Neural cell (in vitro differentiated cells): ENCODE measurements around the gene NINL. TPM values are rescaled to one million over a fixed set of nuclear protein-coding genes. Genes with fewer than 3 reads are reported as not detected.

Source experiments
- H2AFZ ChIP-seq: fragments of 200-600, 300-800 bp; sonication (generic), shearing (Covaris generic); 2 replicates; pipeline ENCODE4 v1.6.0; 2014; ENCODE audit warnings: low read depth, mild to moderate bottlenecking, antibody characterized with exemption, low read length, moderate library complexity
- H3F3A ChIP-seq: fragments of 200-600 bp; shearing (Covaris generic); 2 replicates; pipeline ENCODE4 v1.6.1; 2016; ENCODE audit warnings: mild to moderate bottlenecking, moderate library complexity, mixed read lengths, antibody characterized with exemption, low read length; ENCODE audit not compliant: insufficient read depth, poor library complexity, severe bottlenecking
- H3K27ac ChIP-seq: fragments of 200-600, 300-800 bp; sonication (generic), shearing (Covaris generic); 2 replicates; pipeline ENCODE4 v1.5.1; 2014; ENCODE audit warnings: mild to moderate bottlenecking, low read length, moderate library complexity
- H3K27me3 ChIP-seq: fragments of 300-800, 200-600 bp; sonication (generic), shearing (Covaris generic); 2 replicates; pipeline ENCODE4 v1.6.0; 2014; ENCODE audit warnings: mild to moderate bottlenecking, low read depth, low read length, moderate library complexity; ENCODE audit not compliant: insufficient read depth
- H3K36me3 ChIP-seq: fragments of 300-800, 200-600 bp; sonication (generic), shearing (Covaris generic); 2 replicates; pipeline ENCODE4 v1.5.1; 2014; ENCODE audit warnings: mild to moderate bottlenecking, antibody characterized with exemption, low read length, moderate library complexity; ENCODE audit not compliant: insufficient read depth
- H3K4me2 ChIP-seq: fragments of 300-800, 200-600 bp; sonication (generic), shearing (Covaris generic); 2 replicates; pipeline ENCODE4 v1.6.0; 2014; ENCODE audit warnings: mild to moderate bottlenecking, low read length
- H3K4me3 ChIP-seq: fragments of 300-800, 200-600 bp; sonication (generic), shearing (Covaris generic); 2 replicates; pipeline ENCODE4 v1.5.1; 2014; ENCODE audit warnings: mild to moderate bottlenecking, low read length, moderate library complexity
- H3K79me2 ChIP-seq: fragments of 200-600 bp; shearing (Covaris generic); replicated peaks from 2 replicates; pipeline ENCODE4 v1.6.0; 2014; ENCODE audit warnings: mild to moderate bottlenecking, low read length, moderate library complexity; ENCODE audit not compliant: insufficient read depth
- H3K9ac ChIP-seq: fragments of 300-800, 200-600 bp; sonication (generic), shearing (Covaris generic); 2 replicates; pipeline ENCODE4 v1.6.1; 2016; ENCODE audit warnings: mild to moderate bottlenecking, low read length, mixed read lengths
- H3K9me2 ChIP-seq: fragments of 200-600 bp; shearing (Covaris generic); 2 replicates; pipeline ENCODE4 v1.6.1; 2016; ENCODE audit warnings: mild to moderate bottlenecking, low read length, mixed read lengths; ENCODE audit not compliant: insufficient read depth
- H3K9me3 ChIP-seq: fragments of 200-600, 300-800 bp; sonication (generic), shearing (Covaris generic); 2 replicates; pipeline ENCODE4 v1.6.1; 2016; ENCODE audit warnings: mild to moderate bottlenecking, mixed run types, low read length, moderate library complexity, mixed read lengths
- H4K20me1 ChIP-seq: fragments of 200-600 bp; shearing (Covaris generic); 2 replicates; pipeline ENCODE4 v1.6.1; 2016; ENCODE audit warnings: mild to moderate bottlenecking, mixed run types; ENCODE audit not compliant: insufficient read depth
- EP300 ChIP-seq: fragments of 450-650 bp; conservative IDR thresholded peaks from 2 replicates; pipeline ENCODE4 v1.6.1; 2014; ENCODE audit warnings: antibody characterized with exemption, mild to moderate bottlenecking, moderate library complexity; ENCODE audit not compliant: poor library complexity, severe bottlenecking
- EZH2 ChIP-seq: fragments of 200-600, 300-800 bp; shearing (Covaris generic), sonication (generic); IDR thresholded peaks from 2 replicates; pipeline ENCODE4 v1.6.1; 2014; ENCODE audit warnings: antibody characterized with exemption, low read length, borderline replicate concordance, mild to moderate bottlenecking; ENCODE audit not compliant: insufficient read depth, poor library complexity, severe bottlenecking
- MXI1 ChIP-seq: fragments of 450-650 bp; conservative IDR thresholded peaks from 2 replicates; pipeline ENCODE4 v1.6.1; 2014; ENCODE audit warnings: antibody characterized with exemption, mild to moderate bottlenecking; ENCODE audit not compliant: poor library complexity, severe bottlenecking
- POLR2AphosphoS5 ChIP-seq: IDR thresholded peaks from 2 replicates; pipeline ENCODE4 v1.6.1; 2012
- RAD21 ChIP-seq: fragments of 450-650 bp; conservative IDR thresholded peaks from 2 replicates; pipeline ENCODE4 v1.6.1; 2014; ENCODE audit warnings: antibody characterized with exemption, mild to moderate bottlenecking, moderate library complexity
- REST ChIP-seq: IDR thresholded peaks from 2 replicates; pipeline ENCODE4 v1.6.1; 2012; ENCODE audit warnings: borderline replicate concordance
- SMC3 ChIP-seq: fragments of 450-650 bp; conservative IDR thresholded peaks from 2 replicates; pipeline ENCODE4 v1.6.1; 2014; ENCODE audit warnings: antibody characterized with exemption, mild to moderate bottlenecking, moderate library complexity; ENCODE audit not compliant: poor library complexity
- TAF1 ChIP-seq: IDR thresholded peaks from 2 replicates; pipeline ENCODE4 v1.6.1; 2012; ENCODE audit warnings: low read depth
- polyA plus RNA-seq: library from polyadenylated mRNA; depleted of rRNA; stranded (reverse); fragments of >200 nt; gene quantifications from 2 replicates; pipeline ENCODE4 v1.2.3, GENCODE V29; 2014
- TF ChIP-seq, protein P1 (sequence below): fragments of 450-650 bp; IDR thresholded peaks from 2 replicates; pipeline ENCODE4 v1.5.1; 2014; ENCODE audit warnings: antibody characterized with exemption, mild to moderate bottlenecking, moderate library complexity; ENCODE audit not compliant: poor library complexity, severe bottlenecking

NINL gene
- polyA plus RNA-seq, 1 donor from 2014 or later = 49.6 TPM

DNA sequence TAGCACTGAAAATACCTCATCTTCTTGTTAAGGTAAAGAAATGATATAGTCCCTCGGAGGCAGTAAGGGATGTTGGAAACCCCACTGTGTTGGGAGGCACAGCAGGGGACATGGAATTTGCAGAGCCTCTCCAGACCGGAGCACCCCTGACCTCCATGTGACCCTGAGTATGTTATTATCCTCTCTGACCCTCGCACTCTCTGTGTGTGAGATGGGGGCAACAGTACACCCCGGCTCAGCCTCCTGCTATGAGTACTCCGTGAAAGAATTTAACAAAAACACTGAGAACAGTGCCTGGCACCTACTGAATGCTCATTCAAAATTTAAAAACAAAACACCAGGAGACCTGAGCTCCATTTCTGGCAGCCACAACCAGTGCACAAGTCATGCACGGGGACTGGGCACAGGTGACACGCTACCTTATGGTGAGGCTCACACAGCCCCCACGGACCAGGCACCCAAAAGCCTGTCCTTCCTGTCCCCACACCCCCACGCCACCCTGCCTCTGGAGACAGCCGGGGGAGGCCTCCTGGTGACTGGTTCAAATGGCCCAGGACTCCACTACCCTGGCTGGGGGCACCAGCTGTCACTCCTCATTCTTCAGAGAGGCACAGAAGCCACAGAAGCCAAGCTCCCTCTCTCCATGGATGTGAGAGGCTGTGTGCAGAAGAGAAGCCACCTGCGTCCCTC is 6.1 kb downstream of the NINL start:
- H3K79me2 ChIP-seq = peaks cover 80% of the 10 kb centered on the region
- no peak overlapping the region for H3K9ac ChIP-seq
- H3K9me3 ChIP-seq = no peaks in the 10 kb centered on the region
- no peak overlapping the region for H3K4me3 ChIP-seq
- TF ChIP-seq RAD21 = no peak
- no peaks in the 10 kb centered on the region for H3K27me3 ChIP-seq
- H3K36me3 ChIP-seq = no peaks in the 10 kb centered on the region
- H4K20me1 ChIP-seq = no peaks in the 10 kb centered on the region
- H2AFZ ChIP-seq = no peak overlapping the region
- H3K27ac ChIP-seq = no peak overlapping the region
- H3F3A ChIP-seq = no peaks in the 10 kb centered on the region
- no peak overlapping the region for H3K4me2 ChIP-seq
- H3K9me2 ChIP-seq = no peaks in the 10 kb centered on the region

DNA sequence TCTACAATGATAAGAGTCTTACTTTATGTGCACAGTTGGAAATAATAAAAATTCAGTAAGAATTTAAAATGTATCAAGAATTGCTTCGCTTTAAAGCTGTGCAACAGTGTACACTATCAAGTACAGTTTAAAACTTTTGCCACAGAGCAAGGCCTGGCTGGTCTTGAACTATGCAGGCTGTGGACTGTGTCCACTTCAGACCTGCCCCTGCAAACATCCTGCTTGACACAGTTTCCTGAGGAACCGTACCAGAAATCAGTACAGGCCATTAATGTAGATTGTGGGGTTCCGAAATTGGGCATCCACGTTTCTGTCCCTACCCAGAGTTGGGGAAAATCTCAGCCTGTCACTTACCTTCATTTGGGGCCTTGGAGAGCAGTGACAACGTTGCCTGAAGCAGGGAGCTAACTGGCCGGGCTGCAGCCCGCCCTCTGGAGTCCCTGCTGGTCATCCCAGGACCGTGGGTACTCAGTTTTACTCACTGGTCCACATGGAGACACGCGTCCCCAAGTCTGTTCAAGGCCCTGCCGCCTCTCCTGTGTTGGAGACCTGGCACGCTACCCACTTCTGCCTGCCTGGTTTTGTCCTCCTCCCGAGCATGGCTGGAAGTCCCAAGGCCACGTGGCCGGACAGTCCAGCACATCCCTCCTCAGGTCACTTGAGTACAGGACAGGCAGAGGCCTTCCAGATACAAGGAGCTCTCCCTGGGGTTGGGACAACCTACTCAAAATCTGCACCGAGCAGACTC is 8.4 kb downstream of the NINL start:
- peaks cover 82% of the 10 kb centered on the region for H3K79me2 ChIP-seq
- H3K9me2 ChIP-seq = no peaks in the 10 kb centered on the region
- no peaks in the 10 kb centered on the region for H3K27me3 ChIP-seq
- H4K20me1 ChIP-seq = no peaks in the 10 kb centered on the region
- no peak overlapping the region for H3K4me3 ChIP-seq
- no peak overlapping the region for H3K9ac ChIP-seq
- TF ChIP-seq TAF1 (no peak), MXI1 (no peak), SMC3 (no peak), EZH2 (no peak), REST (no peak)
- no peaks in the 10 kb centered on the region for H3F3A ChIP-seq
- H3K4me2 ChIP-seq = no peak overlapping the region
- no peaks in the 10 kb centered on the region for H3K36me3 ChIP-seq
- H2AFZ ChIP-seq = no peak overlapping the region
- H3K9me3 ChIP-seq = no peaks in the 10 kb centered on the region
- H3K27ac ChIP-seq = no peak overlapping the region

DNA sequence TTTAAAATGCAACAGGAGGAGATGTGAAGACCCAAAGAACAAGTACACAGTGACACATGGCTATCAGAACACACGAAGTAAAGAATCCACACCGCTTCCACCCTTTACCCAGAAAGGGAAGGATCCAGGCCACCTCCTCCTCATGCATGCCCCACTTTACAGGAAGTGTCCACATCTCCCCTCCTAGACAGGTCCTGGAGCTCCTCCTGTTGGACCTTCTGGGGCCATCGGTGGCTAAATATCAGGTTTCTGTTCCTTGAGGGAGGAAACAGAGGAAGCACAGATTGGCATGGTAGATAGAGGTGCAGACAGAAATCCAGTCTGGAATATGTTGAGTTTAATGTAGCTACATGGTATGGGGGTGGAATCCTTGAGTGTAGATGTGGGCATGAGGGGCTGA is 10.9 kb downstream of the NINL start:
- Histone ChIP-seq H3K79me2 (peaks cover 70% of the 10 kb centered on the region), H3K9me2 (no peaks in the 10 kb centered on the region), H3K9me3 (no peaks in the 10 kb centered on the region), H3F3A (no peaks in the 10 kb centered on the region), H2AFZ (no peak overlapping the region), H3K36me3 (no peaks in the 10 kb centered on the region), H4K20me1 (no peaks in the 10 kb centered on the region), H3K27me3 (no peaks in the 10 kb centered on the region), H3K9ac (no peak overlapping the region), H3K27ac (no peak overlapping the region), H3K4me3 (no peak overlapping the region), H3K4me2 (no peak overlapping the region)
- TF ChIP-seq REST (no peak), TAF1 (no peak), SMC3 (no peak), EP300 (no peak), POLR2AphosphoS5 (no peak), MXI1 (no peak), RAD21 (no peak), EZH2 (no peak)
- TF ChIP-seq, protein P1, sequence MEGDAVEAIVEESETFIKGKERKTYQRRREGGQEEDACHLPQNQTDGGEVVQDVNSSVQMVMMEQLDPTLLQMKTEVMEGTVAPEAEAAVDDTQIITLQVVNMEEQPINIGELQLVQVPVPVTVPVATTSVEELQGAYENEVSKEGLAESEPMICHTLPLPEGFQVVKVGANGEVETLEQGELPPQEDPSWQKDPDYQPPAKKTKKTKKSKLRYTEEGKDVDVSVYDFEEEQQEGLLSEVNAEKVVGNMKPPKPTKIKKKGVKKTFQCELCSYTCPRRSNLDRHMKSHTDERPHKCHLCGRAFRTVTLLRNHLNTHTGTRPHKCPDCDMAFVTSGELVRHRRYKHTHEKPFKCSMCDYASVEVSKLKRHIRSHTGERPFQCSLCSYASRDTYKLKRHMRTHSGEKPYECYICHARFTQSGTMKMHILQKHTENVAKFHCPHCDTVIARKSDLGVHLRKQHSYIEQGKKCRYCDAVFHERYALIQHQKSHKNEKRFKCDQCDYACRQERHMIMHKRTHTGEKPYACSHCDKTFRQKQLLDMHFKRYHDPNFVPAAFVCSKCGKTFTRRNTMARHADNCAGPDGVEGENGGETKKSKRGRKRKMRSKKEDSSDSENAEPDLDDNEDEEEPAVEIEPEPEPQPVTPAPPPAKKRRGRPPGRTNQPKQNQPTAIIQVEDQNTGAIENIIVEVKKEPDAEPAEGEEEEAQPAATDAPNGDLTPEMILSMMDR = no peak
